ENCODE data around the gene PEX1.
"Not testable (repeated sequence)": the region's sequence is repeated elsewhere in the genome, so short reads cannot be mapped to it uniquely, and the experiment has no call there.

GRCh38 chr7:92473989-92474388 is 54.3 kb downstream of the PEX1 start:
- TF ChIP-seq CTCF (IDR thresholded peaks at IDR 0.05; ENCODE audit: insufficient read depth, low read depth, low read length); EZH2 (IDR thresholded peaks at IDR 0.05; ENCODE audit: insufficient read depth, low read length): not testable (repeated sequence)
